ENCODE measurements around the gene ETV3. TPM values are rescaled to one million over a fixed set of nuclear protein-coding genes. Genes with fewer than 3 reads are reported as not detected.

ETV3 gene
- total and polyA plus RNA-seq, 8 donors = 3.8 to 30.8 (median 11.5) TPM

- DNase-seq = no peak
- Histone ChIP-seq H3K9me3 (no peaks in the 10 kb centered on the region), H3K36me3 (no peaks in the 10 kb centered on the region), H3K4me1 (no peaks in the 10 kb centered on the region), H3K27me3 (peaks cover 0 to 16% (median 0%) of the 10 kb centered on the region in 3 donors), H3K27ac (no peak overlapping the region), H3K4me3 (no peak overlapping the region)
- TF ChIP-seq POLR2A (IDR thresholded peaks at IDR 0.05) = no peak
- no peak for TF ChIP-seq EP300 (IDR thresholded peaks at IDR 0.05)
- no peak for TF ChIP-seq CTCF (IDR thresholded peaks at IDR 0.05)
- no peak for TF ChIP-seq POLR2AphosphoS5 (IDR thresholded peaks at IDR 0.05)
- intact Hi-C loops (cut with DNase I; ENCODE audit: low total_unique reads) = no loop called here
- WGBS, 5 donors = 66 to 84% (median 78%) methylated on average over 3 of the region's 3 CpGs
These were observed 43.6 kb upstream of the ETV3 start for GRCh38 chr1:157181790-157182189.

- Histone ChIP-seq H3K4me1 (no peaks in the 10 kb centered on the region), H3K27ac (no peak overlapping the region), H3K27me3 (peaks cover 0 to 15% (median 0%) of the 10 kb centered on the region in 3 donors), H3K36me3 (no peaks in the 10 kb centered on the region), H3K9me3 (no peaks in the 10 kb centered on the region), H3K4me3 (no peak overlapping the region)
- intact Hi-C loops (cut with DNase I; ENCODE audit: low total_unique reads) = no loop called here
- no peak for DNase-seq
- no peak for TF ChIP-seq EP300 (IDR thresholded peaks at IDR 0.05)
- no peak for TF ChIP-seq CTCF (IDR thresholded peaks at IDR 0.05)
- TF ChIP-seq POLR2A (IDR thresholded peaks at IDR 0.05) = no peak
- TF ChIP-seq POLR2AphosphoS5 (IDR thresholded peaks at IDR 0.05) = no peak
- 45 to 63% (median 51%) methylated on average over 4 to 5 of the region's 5 CpGs for WGBS, 5 donors
These were observed 43.1 kb upstream of the ETV3 start for GRCh38 chr1:157181258-157181657.

- no peak for DNase-seq
- no peaks in the 10 kb centered on the region for H3K36me3 ChIP-seq
- no peaks in the 10 kb centered on the region for H3K4me1 ChIP-seq
- 50 to 86% (median 68%) methylated on average over 3 of the region's 3 CpGs for WGBS, 5 donors
- H3K4me3 ChIP-seq = no peak overlapping the region
- H3K27ac ChIP-seq = no peak overlapping the region
- TF ChIP-seq POLR2AphosphoS5 (IDR thresholded peaks at IDR 0.05) (no peak), EP300 (IDR thresholded peaks at IDR 0.05) (no peak), CTCF (IDR thresholded peaks at IDR 0.05) (no peak), POLR2A (IDR thresholded peaks at IDR 0.05) (no peak)
- no peaks in the 10 kb centered on the region for H3K9me3 ChIP-seq
- intact Hi-C loops (cut with DNase I; ENCODE audit: low total_unique reads) = no loop called here
- H3K27me3 ChIP-seq = no peaks in the 10 kb centered on the region
These were observed 40.3 kb upstream of the ETV3 start for GRCh38 chr1:157178490-157178889.

- intact Hi-C loops (cut with DNase I; ENCODE audit: low total_unique reads) = no loop called here
- H3K36me3 ChIP-seq = no peaks in the 10 kb centered on the region
- no peak for TF ChIP-seq POLR2AphosphoS5 (IDR thresholded peaks at IDR 0.05)
- no peak for TF ChIP-seq EP300 (IDR thresholded peaks at IDR 0.05)
- TF ChIP-seq CTCF (IDR thresholded peaks at IDR 0.05) = no peak
- H3K27me3 ChIP-seq = peaks cover 0 to 5% (median 0%) of the 10 kb centered on the region in 3 donors
- 40 to 64% (median 56%) methylated on average over 4 of the region's 4 CpGs for WGBS, 5 donors
- H3K9me3 ChIP-seq = no peaks in the 10 kb centered on the region
- no peak overlapping the region for H3K27ac ChIP-seq
- H3K4me3 ChIP-seq = no peak overlapping the region
- peak in 1 of 2 donors; percentile 34 for DNase-seq
- H3K4me1 ChIP-seq = no peaks in the 10 kb centered on the region
These were observed 39.7 kb upstream of the ETV3 start for GRCh38 chr1:157177733-157178394.

Measured in stomach (tissue), 9 donors.